NCI-H524 treated with DMSO at 0.1 percent for 48 hours (cell line): ENCODE data around the gene VSIG4.
"Not testable (repeated sequence)": the region's sequence is repeated elsewhere in the genome, so short reads cannot be mapped to it uniquely, and the experiment has no call there.

ENCODE experiments used
- DNase-seq: peaks from one replicate; lab custom pipeline; 2025; lab: John Stamatoyannopoulos, UW

VSIG4 gene, protein sequence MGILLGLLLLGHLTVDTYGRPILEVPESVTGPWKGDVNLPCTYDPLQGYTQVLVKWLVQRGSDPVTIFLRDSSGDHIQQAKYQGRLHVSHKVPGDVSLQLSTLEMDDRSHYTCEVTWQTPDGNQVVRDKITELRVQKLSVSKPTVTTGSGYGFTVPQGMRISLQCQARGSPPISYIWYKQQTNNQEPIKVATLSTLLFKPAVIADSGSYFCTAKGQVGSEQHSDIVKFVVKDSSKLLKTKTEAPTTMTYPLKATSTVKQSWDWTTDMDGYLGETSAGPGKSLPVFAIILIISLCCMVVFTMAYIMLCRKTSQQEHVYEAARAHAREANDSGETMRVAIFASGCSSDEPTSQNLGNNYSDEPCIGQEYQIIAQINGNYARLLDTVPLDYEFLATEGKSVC

DNA sequence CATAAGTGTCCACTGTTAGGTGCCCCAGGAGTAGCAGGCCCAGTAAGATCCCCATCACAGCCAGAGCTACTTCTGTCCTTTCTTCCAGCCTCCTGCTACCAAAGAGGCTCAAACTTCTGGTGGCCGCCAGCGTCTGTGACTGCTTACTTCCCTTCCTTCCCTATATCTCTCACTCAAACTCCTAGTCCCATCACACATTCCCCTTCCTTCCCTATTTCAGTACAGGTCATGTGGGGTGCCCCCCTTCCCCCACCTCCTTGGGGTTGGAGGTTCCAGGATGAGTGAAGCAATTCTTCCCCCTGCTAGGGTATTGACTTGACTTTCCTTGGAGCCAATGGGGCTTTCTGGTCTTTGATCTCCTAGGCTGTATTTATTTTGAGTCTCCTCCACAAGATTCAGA, at the start of gene VSIG4:
VSIG4 (minus strand) TSS at position 137 of the 400 bp plus-strand sequence; CDS start at position 55, 82 bp downstream.
- no peak for DNase-seq

GRCh38 chrX:66076801-66077200, 36.9 kb upstream of the VSIG4 start:
- no peak for DNase-seq

DNA sequence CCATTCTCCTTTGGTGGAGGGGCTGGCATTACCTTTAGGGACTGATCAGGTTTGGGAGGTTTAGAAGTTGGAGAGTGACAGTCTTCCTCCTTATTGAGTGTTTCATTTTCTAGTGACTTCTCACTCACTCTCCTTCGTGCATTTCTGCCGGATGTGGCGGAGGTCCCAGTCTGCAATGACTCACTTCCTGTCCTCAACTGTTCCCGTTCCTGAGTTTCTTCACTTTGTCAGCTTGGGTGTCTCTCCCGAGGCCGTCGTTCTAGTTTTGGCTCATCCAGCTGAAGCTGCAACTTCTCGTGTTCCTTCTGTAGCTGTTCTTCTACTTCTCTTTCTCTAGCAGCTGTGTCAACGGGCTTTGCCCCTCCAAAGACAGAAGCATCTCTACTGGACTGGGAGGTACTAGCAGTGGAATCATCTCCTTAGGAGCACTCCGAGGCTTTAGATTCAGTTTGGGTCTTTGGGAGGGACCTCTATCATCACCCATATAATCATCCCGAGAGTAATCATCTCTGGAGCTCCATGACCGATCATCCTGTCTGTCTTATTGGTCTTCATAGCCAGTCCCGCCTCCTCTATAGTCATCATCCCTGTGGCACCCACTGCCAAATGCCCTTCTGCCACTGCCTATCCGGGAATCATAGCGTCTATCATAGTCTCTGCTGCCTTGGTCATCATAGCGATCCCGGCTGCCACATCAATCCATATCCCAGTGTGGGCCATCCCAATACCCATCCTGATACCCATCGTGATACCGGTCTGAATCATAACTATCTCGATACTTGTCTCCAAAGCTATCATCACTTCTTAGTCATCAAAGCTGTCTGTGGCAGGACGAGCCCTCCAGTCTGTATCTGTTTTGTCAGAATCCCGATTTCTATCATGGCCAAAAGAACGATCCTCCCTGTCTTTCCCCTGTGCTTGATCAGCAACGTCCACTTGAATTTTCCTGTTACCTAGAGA, 35.3 kb upstream of the VSIG4 start:
- no peak for DNase-seq

DNA sequence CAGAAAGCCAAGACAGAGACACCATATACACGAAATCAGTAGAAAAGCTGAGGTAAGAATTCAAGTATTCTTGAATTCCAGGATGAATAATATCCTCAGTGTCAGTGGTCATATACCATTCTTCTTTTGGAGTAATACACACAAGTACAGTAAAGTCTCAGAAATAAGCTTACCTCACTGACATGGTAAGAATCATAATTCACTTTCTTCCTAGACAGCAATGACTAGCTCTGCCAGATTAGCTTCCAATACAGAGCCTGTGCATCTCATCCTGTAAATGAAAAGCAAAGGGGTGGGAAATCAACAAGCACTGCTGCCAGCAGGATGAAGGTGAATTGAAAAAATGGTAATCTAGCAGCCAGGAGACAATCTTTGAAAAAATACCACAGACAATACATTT, 31.2 kb upstream of the VSIG4 start:
- DNase-seq = no peak

- no peak for DNase-seq
Measured at GRCh38 chrX:66064261-66064660, 24.4 kb upstream of the VSIG4 start.

DNA sequence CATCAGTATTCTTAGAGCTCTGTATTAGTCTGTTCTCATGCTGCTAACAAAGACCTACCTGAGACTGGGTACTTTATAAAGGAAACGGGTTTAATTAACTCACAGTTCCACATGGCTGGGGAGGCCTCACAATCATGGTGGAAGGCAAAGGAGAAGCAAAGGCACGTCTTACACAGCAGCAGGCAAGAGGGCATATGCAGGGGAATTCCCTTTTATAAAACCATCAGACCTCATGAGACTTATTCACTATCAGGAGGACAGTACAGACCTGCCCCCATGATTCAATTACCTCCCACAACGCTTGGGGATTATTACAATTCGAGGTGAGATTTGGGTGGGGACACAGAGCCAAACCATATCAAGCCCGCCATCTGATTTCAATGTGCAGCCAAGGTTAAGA, 17.1 kb upstream of the VSIG4 start:
- not testable (repeated sequence) for DNase-seq

GRCh38 chrX:66054978-66055377, 15.1 kb upstream of the VSIG4 start:
- no peak for DNase-seq

- no peak for DNase-seq
Measured at GRCh38 chrX:66053414-66053813, 13.5 kb upstream of the VSIG4 start.

DNA sequence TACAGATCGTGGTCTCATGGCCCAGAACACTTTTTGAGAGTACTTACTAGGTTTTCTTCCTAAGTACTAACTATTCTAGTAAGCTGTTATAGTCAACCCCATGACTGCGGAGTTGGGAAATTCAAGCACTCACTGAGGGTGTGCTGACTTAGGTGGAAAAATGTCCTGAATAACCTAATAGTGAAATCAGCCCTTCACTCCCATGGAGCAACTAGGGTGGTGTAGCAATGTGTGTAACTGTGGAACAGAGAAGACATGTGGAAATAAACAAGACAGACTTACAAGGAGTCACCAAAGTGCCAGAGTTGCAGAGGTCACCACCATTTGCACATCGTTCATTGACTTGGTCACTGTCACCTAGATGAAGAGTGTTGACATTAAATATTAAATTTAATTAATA, 12.1 kb upstream of the VSIG4 start:
- no peak for DNase-seq

DNA sequence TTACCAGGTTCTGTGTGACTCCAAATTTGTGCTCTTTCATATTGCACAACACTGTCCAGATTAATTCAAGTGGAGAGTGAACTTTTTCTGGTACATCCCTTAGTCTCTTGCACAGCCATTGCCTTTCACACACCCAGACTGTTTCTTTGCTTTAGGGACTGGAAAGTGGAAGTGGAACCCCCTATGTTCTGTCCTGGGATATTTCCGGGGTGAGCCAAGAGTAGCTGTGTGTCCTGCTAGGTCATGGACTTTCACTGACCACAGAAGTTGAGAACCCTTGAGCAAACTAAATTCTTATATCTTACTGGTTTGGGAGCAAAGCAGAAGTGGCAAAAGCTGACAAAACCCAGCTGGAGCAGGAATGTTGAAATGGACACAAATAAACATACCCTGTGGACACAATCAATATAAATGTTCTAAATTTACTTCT, 10.3 kb upstream of the VSIG4 start:
- no peak for DNase-seq

GRCh38 chrX:66049056-66049455, 9.2 kb upstream of the VSIG4 start:
- no peak for DNase-seq

DNA sequence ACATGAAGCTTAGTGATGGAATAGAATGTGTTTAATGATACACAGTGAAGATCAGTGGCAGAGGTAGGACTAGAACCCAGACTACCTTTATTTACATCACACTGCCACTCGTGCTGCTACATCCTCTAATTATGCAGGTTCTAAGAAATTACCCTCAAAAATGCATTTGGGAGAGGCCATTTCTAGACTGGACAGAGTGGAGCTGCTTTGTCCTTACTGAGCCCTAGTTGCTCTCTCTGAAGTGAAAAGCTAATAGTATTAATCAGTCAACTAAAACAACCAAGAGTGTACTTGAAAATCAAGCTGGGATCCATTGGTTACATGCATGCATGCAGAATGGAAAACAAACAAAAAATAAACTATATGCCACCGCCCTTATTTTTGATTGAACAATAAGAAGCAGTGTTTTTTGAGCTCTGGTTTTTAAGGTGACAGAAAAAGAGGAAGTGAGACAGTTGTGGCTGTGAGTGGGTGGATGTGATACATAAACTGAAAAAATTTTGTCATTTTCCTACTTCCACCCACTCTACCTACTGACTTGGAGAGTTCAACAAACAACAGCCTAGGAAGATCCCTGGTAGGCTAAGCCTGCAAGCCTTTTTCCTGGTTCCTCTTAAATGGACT, 6.8 kb upstream of the VSIG4 start:
- DNase-seq = no peak

DNA sequence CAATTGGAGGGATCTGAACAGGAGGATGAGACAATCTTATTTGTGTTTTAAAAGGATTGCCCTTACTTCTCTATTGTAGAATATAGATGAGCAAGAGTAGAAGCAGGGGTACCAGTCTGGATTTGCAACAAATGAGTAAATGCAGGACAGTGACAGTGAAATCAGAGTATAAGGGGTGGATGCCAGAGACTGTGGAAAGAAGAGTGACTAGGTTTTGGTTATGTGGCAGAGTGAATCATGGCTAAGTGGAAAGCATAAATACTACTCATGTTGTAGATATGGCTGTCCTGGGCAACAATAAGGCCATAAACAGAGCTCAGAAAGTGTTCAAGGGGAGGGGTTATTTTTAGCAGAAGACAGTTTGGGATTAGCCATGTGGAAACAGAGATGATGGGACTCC, 6.0 kb upstream of the VSIG4 start:
- no peak for DNase-seq

DNA sequence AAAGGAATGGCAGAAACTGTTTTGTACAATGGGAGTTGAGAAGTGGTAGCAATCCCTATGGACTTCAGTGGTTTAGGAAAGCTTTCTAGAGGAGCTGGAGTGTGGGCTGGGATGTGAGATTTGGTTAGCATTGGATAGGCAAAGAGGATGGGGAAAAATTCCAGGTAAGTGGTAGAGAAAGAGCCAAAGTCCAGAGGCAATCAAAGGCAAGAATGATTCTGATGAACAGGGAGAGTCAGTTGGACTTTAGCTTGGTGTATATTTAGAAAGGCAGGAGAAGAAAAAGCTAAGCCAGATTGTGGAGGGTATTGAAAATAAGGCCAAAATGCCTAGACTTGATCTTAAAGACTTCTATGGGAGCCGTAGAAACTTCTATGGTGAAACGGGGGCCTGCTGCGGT, 3.7 kb upstream of the VSIG4 start:
- DNase-seq = no peak

GRCh38 chrX:66042307-66043077, 2.6 kb upstream of the VSIG4 start:
- DNase-seq = no peak

DNA sequence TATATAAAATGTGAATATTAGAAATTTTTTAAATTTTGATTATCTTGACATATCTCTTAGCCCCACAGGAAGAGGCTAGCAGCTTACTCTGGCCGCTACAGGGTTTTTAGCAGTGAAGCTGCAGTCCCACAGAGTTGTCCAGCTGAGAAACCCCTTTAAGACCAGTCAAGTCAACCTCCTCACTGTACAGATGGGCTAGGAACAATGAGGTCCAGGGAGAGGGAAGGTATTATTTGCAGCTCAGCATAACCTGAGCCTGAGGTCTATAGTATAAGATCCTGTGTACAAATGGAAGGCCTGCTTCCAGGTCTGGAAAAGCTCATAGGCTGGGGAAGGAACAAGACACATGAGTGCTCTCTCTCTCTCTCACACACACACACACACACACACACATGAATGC, 1.8 kb downstream of the VSIG4 start:
- DNase-seq = no peak

DNA sequence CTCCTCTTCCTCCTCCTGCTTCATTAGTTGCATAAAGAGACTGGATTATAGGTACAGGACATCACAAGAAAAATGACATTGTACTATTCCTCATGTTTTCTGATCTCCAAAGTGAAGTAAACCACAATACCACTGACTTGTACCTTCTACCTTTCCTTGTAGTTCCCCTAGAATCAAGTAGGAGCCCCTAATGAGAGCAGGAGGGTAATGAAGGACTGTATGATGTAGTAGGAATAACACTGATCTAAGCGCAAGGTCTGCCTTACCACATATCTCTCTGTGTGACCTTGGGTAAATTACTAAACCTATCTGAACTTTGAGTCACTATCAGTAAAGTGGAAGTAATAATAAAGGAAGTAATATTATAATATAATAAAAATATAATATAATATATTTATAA, 3.6 kb downstream of the VSIG4 start:
- no peak for DNase-seq

GRCh38 chrX:66035667-66036066, 4.2 kb downstream of the VSIG4 start:
- no peak for DNase-seq

GRCh38 chrX:66030505-66031317, 9.2 kb downstream of the VSIG4 start:
- DNase-seq = no peak

DNA sequence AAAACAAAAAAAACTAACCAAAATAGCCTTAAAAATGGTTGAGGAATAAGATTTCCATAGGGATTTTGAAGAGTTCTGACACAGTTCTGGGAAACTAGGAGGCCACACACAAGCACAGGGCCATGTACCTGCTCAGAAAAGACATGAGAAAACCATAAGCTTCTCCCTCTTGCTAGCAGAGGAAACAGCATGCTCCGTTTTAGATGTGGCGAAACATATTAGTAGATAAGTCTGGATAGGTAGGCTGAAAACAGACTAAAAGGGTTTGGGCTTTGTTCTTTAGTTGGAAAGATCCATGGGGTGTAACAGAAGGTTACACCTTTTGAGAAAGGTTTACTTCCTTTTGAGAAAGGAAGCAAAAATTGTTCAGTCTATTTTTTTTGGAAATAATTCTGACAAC, 10.9 kb downstream of the VSIG4 start:
- DNase-seq = no peak

- no peak for DNase-seq
Measured at GRCh38 chrX:66024570-66024969, 15.3 kb downstream of the VSIG4 start.
